SK-N-SH treated with all-trans-retinoic acid at 6 μM for 48 hours (cell line): ENCODE measurements around the gene CFAP251.
A peak's percentile ranks its signal among the peaks of the same experiment; 100 is the strongest.

ENCODE experiments used
- ATAC-seq: fragments of 200-7000 bp; cut with Tn5 transposase; 3 replicates; pipeline ENCODE4 v1.9.1; 2020; ENCODE audit warnings: mild to moderate bottlenecking, moderate library complexity
- CSDC2 ChIP-seq: fragments of 250-450 bp; sonication (Bioruptor Pico); IDR thresholded peaks from 2 replicates; pipeline ENCODE4 v1.5.0; 2020; ENCODE audit warnings: mild to moderate bottlenecking, moderate library complexity
- CSRNP3 ChIP-seq: fragments of 250-450 bp; sonication (Bioruptor Pico); IDR thresholded peaks from 2 replicates; pipeline ENCODE4 v1.5.1; 2021; ENCODE audit warnings: mild to moderate bottlenecking, moderate library complexity
- ESRRG ChIP-seq: fragments of 250-450 bp; sonication (Bioruptor Pico); IDR thresholded peaks from 2 replicates; pipeline ENCODE4 v1.6.1; 2021; ENCODE audit warnings: mild to moderate bottlenecking
- GLIS3 ChIP-seq: fragments of 250-450 bp; sonication (Bioruptor Pico); IDR thresholded peaks from 2 replicates; pipeline ENCODE4 v1.5.0; 2020; ENCODE audit warnings: mild to moderate bottlenecking, moderate library complexity
- ISL1 ChIP-seq: fragments of 250-450 bp; sonication (Bioruptor Pico); IDR thresholded peaks from 2 replicates; pipeline ENCODE4 v2.1.2; 2022; ENCODE audit warnings: mild to moderate bottlenecking, moderate library complexity
- PATZ1 ChIP-seq: fragments of 250-450 bp; sonication (Bioruptor Pico); IDR thresholded peaks from 2 replicates; pipeline ENCODE4 v1.8.0; 2020; ENCODE audit warnings: mild to moderate bottlenecking, moderate library complexity, borderline replicate concordance
- POU6F1 ChIP-seq: fragments of 250-450 bp; sonication (Bioruptor Pico); IDR thresholded peaks from 2 replicates; pipeline ENCODE4 v1.8.0; 2021; ENCODE audit warnings: low read depth, mild to moderate bottlenecking, moderate library complexity, borderline replicate concordance
- PPARA ChIP-seq: fragments of 250-450 bp; sonication (Bioruptor Pico); IDR thresholded peaks from 2 replicates; pipeline ENCODE4 v1.5.0; 2020; ENCODE audit warnings: mild to moderate bottlenecking, borderline replicate concordance
- RARB ChIP-seq: fragments of 250-450 bp; sonication (Bioruptor Pico); IDR thresholded peaks from 2 replicates; pipeline ENCODE4 v1.8.0; 2021; ENCODE audit warnings: mild to moderate bottlenecking, moderate library complexity
- TCF4 ChIP-seq: fragments of 250-450 bp; sonication (Bioruptor Pico); IDR thresholded peaks from 2 replicates; pipeline ENCODE4 v1.8.0; 2021; ENCODE audit warnings: mild to moderate bottlenecking, moderate library complexity, borderline replicate concordance
- TOX ChIP-seq: fragments of 250-450 bp; sonication (Bioruptor Pico); IDR thresholded peaks from 2 replicates; pipeline ENCODE4 v1.8.0; 2021; ENCODE audit warnings: mild to moderate bottlenecking, moderate library complexity, borderline replicate concordance
- ZC3H10 ChIP-seq: fragments of 250-450 bp; sonication (Bioruptor Pico); IDR thresholded peaks from 2 replicates; pipeline ENCODE4 v1.5.1; 2021; ENCODE audit warnings: mild to moderate bottlenecking, moderate library complexity
- ZFP3 ChIP-seq: fragments of 250-450 bp; sonication (Bioruptor Pico); IDR thresholded peaks from 2 replicates; pipeline ENCODE4 v1.5.0; 2020; ENCODE audit warnings: mild to moderate bottlenecking, moderate library complexity
- ZNF565 ChIP-seq: fragments of 450-650 bp; formaldehyde crosslinking; conservative IDR thresholded peaks from 2 replicates; pipeline ENCODE4 v1.5.0; 2020; ENCODE audit warnings: low read depth, mild to moderate bottlenecking, moderate library complexity
- ZNF8 ChIP-seq: fragments of 450-650 bp; formaldehyde crosslinking; IDR thresholded peaks from 2 replicates; pipeline ENCODE4 v1.5.0; 2020; ENCODE audit warnings: mild to moderate bottlenecking, moderate library complexity

CFAP251 gene

GRCh38 chr12:122024132-122024785, 105.9 kb downstream of the CFAP251 start:
- ATAC-seq, result no peak; the same call in 2 of the 3 replicates
- no peak for TF ChIP-seq ZNF565 (CRISPR knock-in tag)
- no peak for TF ChIP-seq GLIS3 (CRISPR knock-in tag)
- TF ChIP-seq ESRRG (CRISPR knock-in tag), result no peak
- no peak for TF ChIP-seq TOX (CRISPR knock-in tag)
- TF ChIP-seq ZC3H10 (CRISPR knock-in tag), result no peak
- TF ChIP-seq CSDC2 (CRISPR knock-in tag), result no peak

GRCh38 chr12:122026706-122027333, 108.4 kb downstream of the CFAP251 start:
- TF ChIP-seq ZFP3 (CRISPR knock-in tag) (peak; percentile 96), POU6F1 (no peak)
- no peak for ATAC-seq

- TF ChIP-seq RARB (CRISPR knock-in tag) (no peak), PPARA (no peak)
- no peak for ATAC-seq
Observed at GRCh38 chr12:122028165-122028904, 109.9 kb downstream of the CFAP251 start.

- ATAC-seq, result no peak
- TF ChIP-seq GLIS3 (CRISPR knock-in tag) (no peak), ZNF8 (CRISPR knock-in tag) (no peak), ZC3H10 (CRISPR knock-in tag) (no peak), POU6F1 (no peak)
Observed at GRCh38 chr12:122028905-122029560, 110.6 kb downstream of the CFAP251 start.

GRCh38 chr12:122029620-122030423, 111.4 kb downstream of the CFAP251 start:
- TF ChIP-seq PATZ1 (CRISPR knock-in tag), result no peak
- TF ChIP-seq TCF4 (CRISPR knock-in tag), result no peak
- no peak for TF ChIP-seq CSRNP3
- TF ChIP-seq ISL1 (CRISPR knock-in tag), result no peak
- no peak for TF ChIP-seq CSDC2 (CRISPR knock-in tag)
- ATAC-seq, result no peak
